Measurements from ENCODE around the gene SLC5A11.

DNA sequence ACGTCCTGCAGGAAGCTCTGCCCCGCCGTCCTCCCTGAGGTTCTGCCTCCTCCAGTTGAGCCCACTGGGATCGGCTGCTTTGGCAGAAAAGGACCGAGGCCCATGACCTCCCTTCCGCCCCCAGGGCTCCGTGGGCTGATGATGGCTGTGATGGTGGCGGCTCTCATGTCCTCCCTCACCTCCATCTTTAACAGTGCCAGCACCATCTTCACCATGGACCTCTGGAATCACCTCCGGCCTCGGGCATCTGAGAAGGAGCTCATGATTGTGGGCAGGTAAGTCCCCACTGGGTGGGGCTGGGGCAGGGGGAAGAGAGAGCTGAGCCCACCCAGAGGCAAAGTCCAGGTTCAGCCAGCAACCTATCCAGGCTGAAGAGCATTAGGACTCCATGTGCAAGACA, 61.1 kb downstream of the SLC5A11 start:
- TF ChIP-seq, protein P1, sequence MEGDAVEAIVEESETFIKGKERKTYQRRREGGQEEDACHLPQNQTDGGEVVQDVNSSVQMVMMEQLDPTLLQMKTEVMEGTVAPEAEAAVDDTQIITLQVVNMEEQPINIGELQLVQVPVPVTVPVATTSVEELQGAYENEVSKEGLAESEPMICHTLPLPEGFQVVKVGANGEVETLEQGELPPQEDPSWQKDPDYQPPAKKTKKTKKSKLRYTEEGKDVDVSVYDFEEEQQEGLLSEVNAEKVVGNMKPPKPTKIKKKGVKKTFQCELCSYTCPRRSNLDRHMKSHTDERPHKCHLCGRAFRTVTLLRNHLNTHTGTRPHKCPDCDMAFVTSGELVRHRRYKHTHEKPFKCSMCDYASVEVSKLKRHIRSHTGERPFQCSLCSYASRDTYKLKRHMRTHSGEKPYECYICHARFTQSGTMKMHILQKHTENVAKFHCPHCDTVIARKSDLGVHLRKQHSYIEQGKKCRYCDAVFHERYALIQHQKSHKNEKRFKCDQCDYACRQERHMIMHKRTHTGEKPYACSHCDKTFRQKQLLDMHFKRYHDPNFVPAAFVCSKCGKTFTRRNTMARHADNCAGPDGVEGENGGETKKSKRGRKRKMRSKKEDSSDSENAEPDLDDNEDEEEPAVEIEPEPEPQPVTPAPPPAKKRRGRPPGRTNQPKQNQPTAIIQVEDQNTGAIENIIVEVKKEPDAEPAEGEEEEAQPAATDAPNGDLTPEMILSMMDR (conservative IDR thresholded peaks at IDR 0.05 in 1 of 2, IDR thresholded peaks at IDR 0.05 in 1 of 2; ENCODE audit: low read depth in 1 of 2, low read length in 2 of 2), result no peak
- TF ChIP-seq EZH2 (IDR thresholded peaks at IDR 0.05; ENCODE audit: low read length, missing control alignments), result no peak

Data from fibroblast of lung (primary cell).